Uterus (tissue), 4 donors: ENCODE data around the gene SLC66A2. TPM values are rescaled to one million over a fixed set of nuclear protein-coding genes. Genes with fewer than 3 reads are reported as not detected.

ENCODE experiments used
- DNase-seq, 2 donors: peaks; one replicate each; pipeline ENCODE4 v3.0.0-alpha.2; 2019 to 2020
- H3K27ac ChIP-seq, 2 donors: fragments of 200-600 bp; sonication (generic); 1 replicate in 1 of 2; 2 replicates in 1 of 2; pipeline ENCODE4 v1.5.1; 2016 to 2018
- H3K27me3 ChIP-seq, 2 donors: fragments of 200-600 bp; sonication (generic); one replicate each; pipeline ENCODE4 v1.5.1; 2018 to 2019; ENCODE audit warnings: control low read depth in 1 of 2
- H3K36me3 ChIP-seq, 2 donors: fragments of 200-600 bp; sonication (generic); one replicate each; pipeline ENCODE4 v1.5.1; 2019; ENCODE audit warnings: control low read depth in 1 of 2
- H3K4me1 ChIP-seq, 2 donors: fragments of 200-600 bp; sonication (generic); one replicate each; pipeline ENCODE4 v1.5.1; 2018 to 2019; ENCODE audit warnings: control low read depth in 1 of 2
- H3K4me3 ChIP-seq, 2 donors: fragments of 200-600 bp; sonication (generic); 1 replicate in 1 of 2; 2 replicates in 1 of 2; pipeline ENCODE4 v1.5.1; 2018 to 2019; ENCODE audit warnings: mild to moderate bottlenecking in 1 of 2
- H3K9me3 ChIP-seq, 2 donors: fragments of 200-600 bp; sonication (generic); one replicate each; pipeline ENCODE4 v1.5.1; 2019; ENCODE audit warnings: control low read depth in 1 of 2
- CTCF ChIP-seq, 4 experiments: fragments of 200-600 bp in 2 of 4; fragments of 450-650 bp in 2 of 4; sonication (generic) in 2 of 4; IDR thresholded peaks; one replicate each; pipeline ENCODE4 v1.5.1; 2016 to 2019; ENCODE audit warnings: antibody characterized with exemption in 4 of 4, mild to moderate bottlenecking in 2 of 4, moderate library complexity in 1 of 4
- POLR2A ChIP-seq, 2 donors: fragments of 450-650 bp; IDR thresholded peaks; one replicate each; pipeline ENCODE4 v1.6.1; 2016; ENCODE audit warnings: antibody characterized with exemption in 2 of 2, mild to moderate bottlenecking in 1 of 2, moderate library complexity in 1 of 2
- intact Hi-C: fragments of 100-400 bp; cut with DNase I; formaldehyde crosslinking; loops from one replicate; pipeline ENCODE4 v1.15.1; 2023; ENCODE audit warnings: low total_unique reads
- total RNA-seq, 4 donors: library from RNA; depleted of rRNA in 3 of 4; stranded (reverse); fragments of >200 nt in 3 of 4; gene quantifications; one replicate each; pipeline versions ENCODE4 v1.1.0 to v1.2.4, GENCODE V29; 2014 to 2023
- donor health status: DM: yes; HTN: yes; CAD: no.

Gene SLC66A2
- total RNA-seq, 4 donors from 2014 or later, result 20.3 to 42.5 (median 32.5) TPM

DNA sequence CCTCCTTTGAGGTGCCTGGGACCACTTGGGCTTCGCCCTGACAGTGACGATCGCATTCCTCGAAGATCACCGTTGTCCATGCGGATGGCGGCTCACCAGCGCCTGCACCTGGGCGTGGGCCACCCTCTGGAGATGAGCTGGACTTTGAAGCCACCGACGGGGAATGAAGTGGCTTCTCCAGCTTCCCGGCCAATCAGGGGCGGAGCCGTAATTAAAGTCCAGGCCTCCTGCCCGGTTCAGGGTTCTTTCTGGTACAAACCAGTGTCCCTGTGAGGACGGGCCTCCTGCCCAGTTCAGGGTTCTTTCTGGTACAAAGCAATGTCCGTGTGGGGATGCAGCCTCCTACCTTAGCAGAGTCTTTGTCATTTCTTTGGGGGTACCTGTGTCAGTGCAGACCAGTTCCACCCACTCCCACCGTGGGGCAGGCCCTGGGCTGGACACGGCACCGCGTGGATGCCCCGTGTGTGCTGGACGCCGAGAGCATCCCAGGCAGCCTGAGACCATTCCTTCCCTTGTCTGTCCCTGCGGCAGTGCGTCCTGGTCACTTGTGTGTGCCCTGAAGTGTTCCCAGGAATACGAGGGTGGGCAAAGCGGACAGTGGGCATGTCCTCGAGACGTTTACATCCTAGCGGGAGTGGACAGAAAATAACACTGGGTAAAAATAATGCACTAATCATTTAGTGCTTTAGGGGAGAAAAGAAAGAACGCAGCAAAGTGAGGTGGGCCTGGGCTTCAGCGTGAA, 98.7 kb downstream of the SLC66A2 start:
- H3K4me3 ChIP-seq, result no peak overlapping the region

More for the DNA sequence above, 98.7 kb downstream of the SLC66A2 start:
- Histone ChIP-seq H3K9me3 (no peaks in the 10 kb centered on the region), H3K27me3 (no peaks in the 10 kb centered on the region), H3K4me1 (peaks cover 0 to 3% of the 10 kb centered on the region in 2 donors), H3K36me3 (no peaks in the 10 kb centered on the region), H3K27ac (no peak overlapping the region)
- DNase-seq, result no peak
- TF ChIP-seq POLR2A (IDR thresholded peaks at IDR 0.05) (no peak), CTCF (IDR thresholded peaks at IDR 0.05) (no peak)
- intact Hi-C loops, result no loop called here

Other genes starting within 250 kb of the SLC66A2 start
- gene KCNG2, start 153.7 kb downstream of the SLC66A2 start, total RNA-seq, result under 1 TPM in 1 of 4 donors, not detected in 3; 0.59 TPM
- gene HSBP1L1, start 13.0 kb upstream of the SLC66A2 start, total RNA-seq, result 10 to 100 TPM in 2 of 4 donors, 1 to 10 TPM in 2; 6.6 to 21.3 (median 15.0) TPM
- gene TXNL4A, start 36.9 kb upstream of the SLC66A2 start, total RNA-seq, result 10 to 100 TPM in 3 of 4 donors, 1 to 10 TPM in 1; 7.4 to 80.7 (median 34.4) TPM
- gene RBFA, start 82.8 kb upstream of the SLC66A2 start, total RNA-seq, result 10 to 100 TPM; 18.2 to 54.7 (median 30.8) TPM
- gene ADNP2, start 157.6 kb upstream of the SLC66A2 start, total RNA-seq, result 10 to 100 TPM in 2 of 4 donors, 1 to 10 TPM in 2; 6.2 to 24.0 (median 14.7) TPM